GM12872 (cell line): ENCODE results near the gene CERS6.

ENCODE experiments used
- CTCF ChIP-seq: IDR thresholded peaks from 3 replicates; pipeline ENCODE4 v1.5.1; 2011; ENCODE audit warnings: low read depth, mild to moderate bottlenecking, low read length, moderate library complexity; ENCODE audit not compliant: insufficient read depth

The CERS6 gene

GRCh38 chr2:168455645-168456520 is at the start of gene CERS6:
Gene CERS6, plus strand, starts transcription at chr2:168456272. Its CDS starts 177 bp downstream, at chr2:168456449.
- no peak for TF ChIP-seq CTCF

GRCh38 chr2:168416555-168416954 is 39.5 kb upstream of the CERS6 start:
- no peak for TF ChIP-seq CTCF

- no peak for TF ChIP-seq CTCF
Observed at GRCh38 chr2:168422584-168422983, 33.5 kb upstream of the CERS6 start.

GRCh38 chr2:168424112-168424951 is 31.7 kb upstream of the CERS6 start:
- TF ChIP-seq CTCF: no peak

- no peak for TF ChIP-seq CTCF
Observed at GRCh38 chr2:168424971-168425370, 31.1 kb upstream of the CERS6 start.

- no peak for TF ChIP-seq CTCF
Observed at GRCh38 chr2:168426861-168427260, 29.2 kb upstream of the CERS6 start.

- TF ChIP-seq CTCF: no peak
Observed at GRCh38 chr2:168427451-168427850, 28.6 kb upstream of the CERS6 start.
